Upper lobe of right lung (tissue), 1 donor: Measurements from ENCODE around the gene RAB18. TPM values are rescaled to one million over a fixed set of nuclear protein-coding genes. Genes with fewer than 3 reads are reported as not detected.
"Not testable (repeated sequence)": the region's sequence is repeated elsewhere in the genome, so short reads cannot be mapped to it uniquely, and the experiment has no call there.

Experiments used
- ATAC-seq: fragments of 200-7000 bp; cut with Tn5 transposase; one replicate; pipeline ENCODE4 v1.9.1; 2020; ENCODE audit warnings: mild to moderate bottlenecking, moderate library complexity
- DNase-seq: peaks from one replicate; pipeline ENCODE4 v3.0.0-alpha.2; 2020
- H3K27ac ChIP-seq: fragments of 200-600 bp; one replicate; pipeline ENCODE4 v1.8.0; 2022
- H3K27me3 ChIP-seq: fragments of 200-600 bp; one replicate; pipeline ENCODE4 v1.8.0; 2022; ENCODE audit warnings: mild to moderate bottlenecking
- H3K36me3 ChIP-seq: fragments of 200-600 bp; one replicate; pipeline ENCODE4 v1.8.0; 2022
- H3K4me1 ChIP-seq: fragments of 200-600 bp; one replicate; pipeline ENCODE4 v1.8.0; 2022
- H3K4me3 ChIP-seq: fragments of 200-600 bp; one replicate; pipeline ENCODE4 v1.8.0; 2022; ENCODE audit warnings: mild to moderate bottlenecking
- H3K9me3 ChIP-seq: fragments of 200-600 bp; one replicate; pipeline ENCODE4 v1.8.0; 2022
- CTCF ChIP-seq: fragments of 200-600 bp; IDR thresholded peaks from one replicate; pipeline ENCODE4 v1.8.0; 2022; ENCODE audit warnings: antibody characterized with exemption
- intact Hi-C: fragments of 100-400 bp; cut with DNase I; formaldehyde crosslinking; loops from one replicate; pipeline ENCODE4 v1.11.0; 2022
- total RNA-seq: library from RNA; stranded (reverse); fragmentation: NEBNext Ultra II Directional; extraction: Animal tissue kit (Norgen Biotek cat#: 25700); gene quantifications from one replicate; pipeline ENCODE4 v1.2.1, GENCODE V29; 2021
- donor health status: DM: no; HTN: yes; CAD: no; lungs with severe emphysema.

RAB18 gene
- total RNA-seq, 1 donor from 2014 or later: 89.2 TPM

- no peak for TF ChIP-seq CTCF
- Histone ChIP-seq H3K27ac (no peak overlapping the region), H3K27me3 (no peaks in the 10 kb centered on the region), H3K4me3 (no peak overlapping the region), H3K36me3 (no peaks in the 10 kb centered on the region), H3K9me3 (no peaks in the 10 kb centered on the region), H3K4me1 (no peaks in the 10 kb centered on the region)
- DNase-seq: no peak
- no peak for ATAC-seq
- intact Hi-C loops: no loop called here
Observed at GRCh38 chr10:27568196-27569175, 64.4 kb downstream of the RAB18 start.

GRCh38 chr10:27569946-27570345 is 65.8 kb downstream of the RAB18 start:
- Histone ChIP-seq H3K9me3 (no peaks in the 10 kb centered on the region), H3K36me3 (no peaks in the 10 kb centered on the region), H3K27me3 (no peaks in the 10 kb centered on the region), H3K4me3 (no peak overlapping the region), H3K4me1 (no peaks in the 10 kb centered on the region), H3K27ac (no peak overlapping the region)
- TF ChIP-seq CTCF: no peak
- intact Hi-C loops: no loop called here
- ATAC-seq: no peak
- DNase-seq: no peak

GRCh38 chr10:27577038-27577437 is 72.9 kb downstream of the RAB18 start:
- intact Hi-C loops, ATAC-seq: not testable (repeated sequence)

GRCh38 chr10:27578316-27578715 is 74.2 kb downstream of the RAB18 start:
- intact Hi-C loops: no loop called here
- DNase-seq (no peak), ATAC-seq (no peak)
- Histone ChIP-seq H3K27ac (no peak overlapping the region), H3K36me3 (no peaks in the 10 kb centered on the region), H3K9me3 (no peaks in the 10 kb centered on the region), H3K4me1 (no peaks in the 10 kb centered on the region), H3K27me3 (no peaks in the 10 kb centered on the region), H3K4me3 (no peak overlapping the region)
- no peak for TF ChIP-seq CTCF

More at GRCh38 chr10:27577038-27577437, 72.9 kb downstream of the RAB18 start:
- not testable (repeated sequence) for DNase-seq, H3K9me3 ChIP-seq, H3K4me3 ChIP-seq, H3K27ac ChIP-seq, H3K36me3 ChIP-seq, H3K4me1 ChIP-seq, H3K27me3 ChIP-seq

- Histone ChIP-seq H3K4me3 (no peak overlapping the region), H3K9me3 (no peaks in the 10 kb centered on the region), H3K27ac (no peak overlapping the region), H3K27me3 (no peaks in the 10 kb centered on the region), H3K36me3 (no peaks in the 10 kb centered on the region), H3K4me1 (no peaks in the 10 kb centered on the region)
- DNase-seq (no peak), ATAC-seq (no peak)
- intact Hi-C loops: no loop called here
- no peak for TF ChIP-seq CTCF
Observed at GRCh38 chr10:27581225-27581624, 77.1 kb downstream of the RAB18 start.

- H3K36me3 ChIP-seq: no peaks in the 10 kb centered on the region
- no peak overlapping the region for H3K4me3 ChIP-seq
- DNase-seq (no peak), ATAC-seq (no peak)
- no peak for TF ChIP-seq CTCF
- no peaks in the 10 kb centered on the region for H3K27me3 ChIP-seq
- intact Hi-C loops: no loop called here
- no peak overlapping the region for H3K27ac ChIP-seq
- no peaks in the 10 kb centered on the region for H3K9me3 ChIP-seq
- H3K4me1 ChIP-seq: no peaks in the 10 kb centered on the region
Observed at GRCh38 chr10:27584302-27584701, 80.2 kb downstream of the RAB18 start.
